Gastroesophageal sphincter (tissue), 4 donors: ENCODE results near the gene MEOX2. TPM values are rescaled to one million over a fixed set of nuclear protein-coding genes. Genes with fewer than 3 reads are reported as not detected.

Source experiments
- ATAC-seq: fragments of 150-250 bp; one replicate; pipeline ENCODE4 v1.9.1; 2016; ENCODE audit warnings: mild to moderate bottlenecking, moderate library complexity
- H3K27ac ChIP-seq, 4 donors: fragments of 200-600 bp; sonication (generic) in 3 of 4; 1 replicate in 3 of 4; 2 replicates in 1 of 4; pipeline ENCODE4 v1.5.1; 2016 to 2019
- H3K27me3 ChIP-seq: fragments of 200-600 bp; sonication (generic); one replicate; pipeline ENCODE4 v1.5.1; 2019
- H3K36me3 ChIP-seq, 2 donors: fragments of 200-600 bp; sonication (generic); one replicate each; pipeline ENCODE4 v1.5.1; 2019; ENCODE audit warnings: control low read depth in 1 of 2
- H3K4me1 ChIP-seq, 3 donors: fragments of 200-600 bp; sonication (generic); 1 replicate in 2 of 3; 2 replicates in 1 of 3; pipeline ENCODE4 v1.5.1; 2016 to 2019; ENCODE audit warnings: control low read depth in 2 of 3
- H3K4me3 ChIP-seq, 2 donors: fragments of 200-600 bp; sonication (generic); one replicate each; pipeline ENCODE4 v1.5.1; 2019; ENCODE audit warnings: mild to moderate bottlenecking in 1 of 2, moderate library complexity in 1 of 2
- H3K9me3 ChIP-seq, 3 donors: fragments of 200-600 bp; sonication (generic); one replicate each; pipeline ENCODE4 v1.5.1; 2017 to 2019; ENCODE audit warnings: control low read depth in 2 of 3
- CTCF ChIP-seq, 4 experiments: fragments of 200-600 bp in 2 of 4; fragments of 450-650 bp in 2 of 4; sonication (generic) in 1 of 4; IDR thresholded peaks; one replicate each; pipeline ENCODE4 v1.5.1; 2017 to 2019; ENCODE audit warnings: antibody characterized with exemption in 4 of 4, mild to moderate bottlenecking in 2 of 4, moderate library complexity in 2 of 4
- EP300 ChIP-seq: sonication (generic); formaldehyde crosslinking; IDR thresholded peaks from one replicate; pipeline ENCODE4 v1.6.1; 2017; ENCODE audit warnings: antibody characterized with exemption, mild to moderate bottlenecking
- POLR2A ChIP-seq, 2 donors: fragments of 450-650 bp; IDR thresholded peaks; one replicate each; pipeline ENCODE4 v1.6.1; 2017; ENCODE audit warnings: antibody characterized with exemption in 2 of 2, mild to moderate bottlenecking in 2 of 2, moderate library complexity in 1 of 2
- POLR2AphosphoS5 ChIP-seq: sonication (generic); formaldehyde crosslinking; IDR thresholded peaks from one replicate; pipeline ENCODE4 v1.6.1; 2017; ENCODE audit warnings: antibody characterized with exemption
- WGBS, 2 donors: methylation state at CpG; one replicate each; pipeline ENCODE4 v1.1.5; 2018; ENCODE audit warnings: low coverage in 1 of 2; 5-methylcytosine and 5-hydroxymethylcytosine counted together
- total RNA-seq, 4 donors: library from RNA; depleted of rRNA; stranded (reverse); fragments of >200 nt; gene quantifications; one replicate each; pipeline ENCODE4 v1.1.0, GENCODE V29; 2016

MEOX2 gene
- total RNA-seq, 4 donors from 2014 or later, result 4.5 to 28.7 (median 12.5) TPM

- TF ChIP-seq EP300, result no peak
- TF ChIP-seq POLR2A (IDR thresholded peaks at IDR 0.05), result no peak
- no peak for TF ChIP-seq POLR2AphosphoS5
- TF ChIP-seq CTCF (IDR thresholded peaks at IDR 0.05), result no peak
- WGBS, 2 donors, result 100% methylated on average over 1 of the region's 1 CpG
Measured at GRCh38 chr7:15719311-15719710, 32.8 kb upstream of the MEOX2 start.

GRCh38 chr7:15715435-15715834, 29.0 kb upstream of the MEOX2 start:
- ATAC-seq, result no peak
- no peak for TF ChIP-seq CTCF (IDR thresholded peaks at IDR 0.05)
- TF ChIP-seq POLR2AphosphoS5, result no peak
- no peak for TF ChIP-seq EP300
- no peak for TF ChIP-seq POLR2A (IDR thresholded peaks at IDR 0.05)
- Histone ChIP-seq H3K36me3 (no peaks in the 10 kb centered on the region), H3K9me3 (no peaks in the 10 kb centered on the region), H3K4me3 (no peak overlapping the region), H3K27me3 (no peaks in the 10 kb centered on the region), H3K27ac (no peak overlapping the region), H3K4me1 (no peaks in the 10 kb centered on the region)
- 58 to 61% methylated on average over 2 of the region's 2 CpGs for WGBS, 2 donors

More at GRCh38 chr7:15719311-15719710, 32.8 kb upstream of the MEOX2 start:
- Histone ChIP-seq H3K27me3 (no peaks in the 10 kb centered on the region), H3K4me3 (no peak overlapping the region), H3K36me3 (no peaks in the 10 kb centered on the region), H3K4me1 (no peaks in the 10 kb centered on the region), H3K9me3 (no peaks in the 10 kb centered on the region), H3K27ac (no peak overlapping the region)
- no peak for ATAC-seq

GRCh38 chr7:15709978-15710377, 23.5 kb upstream of the MEOX2 start:
- WGBS, 2 donors, result 75 to 90% methylated on average over 1 to 3 of the region's 3 CpGs
- Histone ChIP-seq H3K27ac (no peak overlapping the region), H3K36me3 (no peaks in the 10 kb centered on the region), H3K4me3 (no peak overlapping the region), H3K4me1 (no peaks in the 10 kb centered on the region), H3K9me3 (no peaks in the 10 kb centered on the region), H3K27me3 (no peaks in the 10 kb centered on the region)
- ATAC-seq, result no peak
- TF ChIP-seq CTCF (IDR thresholded peaks at IDR 0.05) (no peak), EP300 (no peak), POLR2AphosphoS5 (no peak), POLR2A (IDR thresholded peaks at IDR 0.05) (no peak)

- no peak for TF ChIP-seq POLR2AphosphoS5
- TF ChIP-seq CTCF (IDR thresholded peaks at IDR 0.05), result no peak
- no peak for TF ChIP-seq POLR2A (IDR thresholded peaks at IDR 0.05)
- TF ChIP-seq EP300, result no peak
- Histone ChIP-seq H3K4me3 (no peak overlapping the region), H3K9me3 (no peaks in the 10 kb centered on the region), H3K4me1 (no peaks in the 10 kb centered on the region), H3K36me3 (no peaks in the 10 kb centered on the region), H3K27me3 (no peaks in the 10 kb centered on the region), H3K27ac (no peak overlapping the region)
- WGBS, 2 donors, result 69 to 82% methylated on average over 1 of the region's 1 CpG
- ATAC-seq, result no peak
Measured at GRCh38 chr7:15707570-15707969, 21.1 kb upstream of the MEOX2 start.

- WGBS, 2 donors, result 80 to 100% methylated on average over 1 of the region's 1 CpG
- H3K27me3 ChIP-seq, result no peaks in the 10 kb centered on the region
- no peaks in the 10 kb centered on the region for H3K9me3 ChIP-seq
- H3K36me3 ChIP-seq, result no peaks in the 10 kb centered on the region
- no peak for ATAC-seq
- TF ChIP-seq POLR2A (IDR thresholded peaks at IDR 0.05), result no peak
- TF ChIP-seq CTCF (IDR thresholded peaks at IDR 0.05), result no peak
- TF ChIP-seq EP300, result no peak
- no peak for TF ChIP-seq POLR2AphosphoS5
- no peaks in the 10 kb centered on the region for H3K4me1 ChIP-seq
- H3K4me3 ChIP-seq, result no peak overlapping the region
- no peak overlapping the region for H3K27ac ChIP-seq
Measured at GRCh38 chr7:15703732-15704131, 17.2 kb upstream of the MEOX2 start.
